ENCODE measurements around the gene TEX52.

GRCh38 chr12:2876431-2877046 is 19.7 kb upstream of the TEX52 start:
- no peak for TF ChIP-seq EZH2phosphoT487 (IDR thresholded peaks at IDR 0.05; ENCODE audit: borderline replicate concordance)
- no peak for TF ChIP-seq CTCF (IDR thresholded peaks at IDR 0.05 in 2 of 3, conservative IDR thresholded peaks at IDR 0.05 in 1 of 3; ENCODE audit: borderline replicate concordance in 1 of 3, insufficient read depth in 1 of 3, low read depth in 2 of 3, low read length in 2 of 3)
- TF ChIP-seq POLR2A (IDR thresholded peaks at IDR 0.05; ENCODE audit: borderline replicate concordance, extremely low read depth, insufficient read depth, insufficient read length): no peak
- no peak for TF ChIP-seq ATF3 (IDR thresholded peaks at IDR 0.05)
- TF ChIP-seq SRF (IDR thresholded peaks at IDR 0.05; ENCODE audit: low read depth): no peak

Measured in HCT116 (cell line).